Measurements from ENCODE around the gene NONO.

DNA sequence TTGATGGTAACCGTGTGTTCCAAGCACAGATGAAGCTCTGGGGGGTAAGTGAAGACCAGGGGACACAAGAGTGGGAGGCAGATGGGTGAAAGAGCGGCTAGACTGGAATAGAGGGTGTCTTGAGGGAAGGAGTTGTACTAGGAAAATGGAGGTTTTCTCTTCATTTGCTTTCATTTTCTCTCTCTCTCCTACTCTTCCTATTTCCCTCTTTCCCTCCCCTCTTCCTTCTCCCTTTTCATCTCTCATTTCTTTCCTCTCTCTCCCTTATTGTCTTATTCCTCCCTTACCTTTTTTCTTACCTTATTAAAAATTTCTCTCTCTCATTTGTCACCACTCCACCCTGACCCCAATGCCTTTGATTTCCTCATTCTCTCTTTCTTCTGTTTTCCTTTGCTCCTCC, 21.1 kb downstream of the NONO start:
- TF ChIP-seq, protein P1, sequence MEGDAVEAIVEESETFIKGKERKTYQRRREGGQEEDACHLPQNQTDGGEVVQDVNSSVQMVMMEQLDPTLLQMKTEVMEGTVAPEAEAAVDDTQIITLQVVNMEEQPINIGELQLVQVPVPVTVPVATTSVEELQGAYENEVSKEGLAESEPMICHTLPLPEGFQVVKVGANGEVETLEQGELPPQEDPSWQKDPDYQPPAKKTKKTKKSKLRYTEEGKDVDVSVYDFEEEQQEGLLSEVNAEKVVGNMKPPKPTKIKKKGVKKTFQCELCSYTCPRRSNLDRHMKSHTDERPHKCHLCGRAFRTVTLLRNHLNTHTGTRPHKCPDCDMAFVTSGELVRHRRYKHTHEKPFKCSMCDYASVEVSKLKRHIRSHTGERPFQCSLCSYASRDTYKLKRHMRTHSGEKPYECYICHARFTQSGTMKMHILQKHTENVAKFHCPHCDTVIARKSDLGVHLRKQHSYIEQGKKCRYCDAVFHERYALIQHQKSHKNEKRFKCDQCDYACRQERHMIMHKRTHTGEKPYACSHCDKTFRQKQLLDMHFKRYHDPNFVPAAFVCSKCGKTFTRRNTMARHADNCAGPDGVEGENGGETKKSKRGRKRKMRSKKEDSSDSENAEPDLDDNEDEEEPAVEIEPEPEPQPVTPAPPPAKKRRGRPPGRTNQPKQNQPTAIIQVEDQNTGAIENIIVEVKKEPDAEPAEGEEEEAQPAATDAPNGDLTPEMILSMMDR (IDR thresholded peaks at IDR 0.05; ENCODE audit: insufficient read depth, low read depth, low read length), result no peak
- no peak for TF ChIP-seq EZH2 (IDR thresholded peaks at IDR 0.05; ENCODE audit: insufficient read depth, low read length)
